HCT116 (cell line): ENCODE results near the gene LCOR.

Experiments used
- POLR2A ChIP-seq: IDR thresholded peaks from 2 replicates; pipeline ENCODE4 v1.7.0; 2011; ENCODE audit warnings: borderline replicate concordance; ENCODE audit not compliant: insufficient read depth, insufficient read length; ENCODE audit errors: extremely low read depth
- POLR2AphosphoS5 ChIP-seq: IDR thresholded peaks from 2 replicates; pipeline ENCODE4 v1.6.1; 2011; ENCODE audit warnings: mild to moderate bottlenecking, low read depth, low read length, moderate library complexity
- TF ChIP-seq, protein P1 (sequence below), 3 experiments: fragments of 200-600 bp in 1 of 3; sonication (generic) in 1 of 3; IDR thresholded peaks in 2 of 3; conservative IDR thresholded peaks in 1 of 3; 2 replicates each; pipeline ENCODE4 v1.5.1; 2012 to 2017; ENCODE audit warnings: low read depth in 2 of 3, low read length in 2 of 3, antibody characterized with exemption in 1 of 3, borderline replicate concordance in 1 of 3, control low read depth in 1 of 3, mild to moderate bottlenecking in 1 of 3, mixed read lengths in 1 of 3, mixed run types in 1 of 3, moderate library complexity in 1 of 3; ENCODE audit not compliant: insufficient read depth in 1 of 3

DNA sequence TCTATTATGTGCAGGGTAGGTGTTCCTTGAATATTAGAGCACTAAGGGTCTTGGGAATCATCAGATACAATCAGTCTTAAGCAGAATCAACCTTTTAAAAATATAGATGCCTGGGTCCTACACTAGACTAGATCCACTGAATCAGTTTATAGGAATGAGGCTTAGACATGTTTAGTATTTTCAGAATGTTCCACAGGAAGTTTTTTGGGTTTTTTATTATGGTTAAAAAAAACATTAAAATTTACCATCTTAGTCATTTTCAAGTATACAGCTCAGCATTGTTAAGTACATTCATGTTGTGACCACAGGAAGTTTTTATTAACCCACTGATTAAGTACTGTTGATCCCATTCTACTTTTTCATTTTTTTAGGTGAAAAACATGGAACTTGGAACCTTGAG is 135.7 kb downstream of the LCOR start:
- TF ChIP-seq, protein P1, sequence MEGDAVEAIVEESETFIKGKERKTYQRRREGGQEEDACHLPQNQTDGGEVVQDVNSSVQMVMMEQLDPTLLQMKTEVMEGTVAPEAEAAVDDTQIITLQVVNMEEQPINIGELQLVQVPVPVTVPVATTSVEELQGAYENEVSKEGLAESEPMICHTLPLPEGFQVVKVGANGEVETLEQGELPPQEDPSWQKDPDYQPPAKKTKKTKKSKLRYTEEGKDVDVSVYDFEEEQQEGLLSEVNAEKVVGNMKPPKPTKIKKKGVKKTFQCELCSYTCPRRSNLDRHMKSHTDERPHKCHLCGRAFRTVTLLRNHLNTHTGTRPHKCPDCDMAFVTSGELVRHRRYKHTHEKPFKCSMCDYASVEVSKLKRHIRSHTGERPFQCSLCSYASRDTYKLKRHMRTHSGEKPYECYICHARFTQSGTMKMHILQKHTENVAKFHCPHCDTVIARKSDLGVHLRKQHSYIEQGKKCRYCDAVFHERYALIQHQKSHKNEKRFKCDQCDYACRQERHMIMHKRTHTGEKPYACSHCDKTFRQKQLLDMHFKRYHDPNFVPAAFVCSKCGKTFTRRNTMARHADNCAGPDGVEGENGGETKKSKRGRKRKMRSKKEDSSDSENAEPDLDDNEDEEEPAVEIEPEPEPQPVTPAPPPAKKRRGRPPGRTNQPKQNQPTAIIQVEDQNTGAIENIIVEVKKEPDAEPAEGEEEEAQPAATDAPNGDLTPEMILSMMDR (IDR thresholded peaks at IDR 0.05 in 2 of 3, conservative IDR thresholded peaks at IDR 0.05 in 1 of 3; ENCODE audit: borderline replicate concordance in 1 of 3, insufficient read depth in 1 of 3, low read depth in 2 of 3, low read length in 2 of 3): no peak
- no peak for TF ChIP-seq POLR2A
- TF ChIP-seq POLR2AphosphoS5: no peak
